ENCODE data around the gene SFTA2.

SFTA2 gene

DNA sequence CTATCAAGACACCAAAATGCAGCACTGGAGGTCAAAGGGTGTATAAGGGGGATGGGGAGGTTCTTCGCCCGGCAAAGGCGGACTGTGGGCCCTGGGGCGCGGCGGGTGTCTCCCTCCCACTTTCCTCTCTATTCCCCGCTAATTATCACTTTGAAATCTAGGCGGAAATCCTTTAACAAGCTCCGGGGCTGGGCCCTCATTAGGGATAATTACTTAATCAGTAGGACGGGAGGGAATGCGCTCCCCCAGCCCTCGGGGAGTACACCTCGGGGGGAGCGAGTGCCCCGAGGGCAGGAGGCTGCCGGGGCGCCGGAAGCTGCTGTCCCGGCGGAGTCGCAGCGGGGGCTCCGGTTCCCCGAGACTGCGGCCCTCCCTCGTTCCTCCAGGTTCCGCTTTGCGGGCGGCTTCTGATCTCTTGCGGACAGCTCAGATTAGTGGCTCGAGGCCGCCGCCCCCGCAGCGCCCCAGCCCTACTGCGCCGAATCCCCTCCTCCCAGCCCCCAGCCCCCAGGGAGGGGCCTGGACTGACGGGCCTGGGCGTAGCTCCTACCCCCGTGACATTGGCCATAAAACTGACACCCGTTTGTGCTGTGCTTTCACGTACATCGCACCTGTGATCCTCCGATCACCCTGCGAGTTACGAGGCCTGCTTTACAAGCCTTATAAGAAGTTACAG lies 23.5 kb upstream of the SFTA2 start:
- H3K4me1 Mint-ChIP-seq = peaks cover 22 to 31% of the 10 kb centered on the region in 2 donors
- H3K27me3 Mint-ChIP-seq = peaks cover 41 to 44% of the 10 kb centered on the region in 2 donors
- peak overlapping the region; percentile 80 to 85 for H3K4me3 Mint-ChIP-seq
- peak; percentile 80 for DNase-seq
- ATAC-seq (replicated peaks) = peak; percentile 93 to 96
- H3K36me3 Mint-ChIP-seq = peaks cover 3 to 13% of the 10 kb centered on the region in 2 donors
- H3K9me3 Mint-ChIP-seq = peaks cover 10 to 11% of the 10 kb centered on the region in 2 donors
- H3K27ac Mint-ChIP-seq = peak overlapping the region; percentile 88

DNA sequence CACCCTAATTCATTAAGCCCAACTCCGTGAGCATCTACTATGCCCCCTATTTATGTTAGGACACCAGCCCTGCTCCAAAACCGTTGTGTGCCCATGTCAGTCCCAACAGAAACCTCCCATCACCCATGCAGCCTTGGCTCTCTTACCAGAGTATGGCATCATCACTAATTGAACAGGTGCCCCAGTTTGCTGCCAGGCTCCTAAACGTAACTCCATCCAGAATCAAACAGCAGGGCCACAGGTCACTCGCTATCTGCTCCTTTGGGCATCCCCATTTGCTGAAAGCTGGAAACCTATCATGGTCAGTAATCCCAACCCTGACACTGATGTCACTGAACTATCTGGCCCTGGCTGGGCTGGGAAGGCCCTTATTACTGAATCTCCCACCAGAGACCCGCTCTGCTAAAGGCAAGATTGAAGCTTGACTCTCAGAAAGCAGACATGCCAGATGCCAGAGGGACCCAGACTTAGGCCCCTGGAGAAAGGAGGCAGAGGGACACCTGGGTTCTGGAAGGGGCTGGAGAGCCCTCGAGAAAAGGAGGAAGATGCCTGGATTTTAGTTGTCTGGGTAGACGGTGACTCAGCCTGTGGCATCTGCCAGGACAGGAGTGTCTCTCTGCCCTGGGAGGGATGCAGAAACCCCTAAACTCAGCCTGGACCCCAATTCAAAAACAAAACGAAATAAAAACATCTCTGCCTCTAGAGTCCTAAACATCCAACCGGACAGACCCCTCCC lies 22.8 kb upstream of the SFTA2 start:
- no peak for DNase-seq
- H3K36me3 Mint-ChIP-seq = peaks cover 7 to 21% of the 10 kb centered on the region in 2 donors
- H3K27me3 Mint-ChIP-seq = peaks cover 48 to 50% of the 10 kb centered on the region in 2 donors
- H3K4me1 Mint-ChIP-seq = peaks cover 22 to 31% of the 10 kb centered on the region in 2 donors
- H3K4me3 Mint-ChIP-seq = peak overlapping the region; percentile 80 to 85
- H3K27ac Mint-ChIP-seq = peak overlapping the region; percentile 88
- ATAC-seq (replicated peaks) = no peak
- peaks cover 14 to 16% of the 10 kb centered on the region in 2 donors for H3K9me3 Mint-ChIP-seq

DNA sequence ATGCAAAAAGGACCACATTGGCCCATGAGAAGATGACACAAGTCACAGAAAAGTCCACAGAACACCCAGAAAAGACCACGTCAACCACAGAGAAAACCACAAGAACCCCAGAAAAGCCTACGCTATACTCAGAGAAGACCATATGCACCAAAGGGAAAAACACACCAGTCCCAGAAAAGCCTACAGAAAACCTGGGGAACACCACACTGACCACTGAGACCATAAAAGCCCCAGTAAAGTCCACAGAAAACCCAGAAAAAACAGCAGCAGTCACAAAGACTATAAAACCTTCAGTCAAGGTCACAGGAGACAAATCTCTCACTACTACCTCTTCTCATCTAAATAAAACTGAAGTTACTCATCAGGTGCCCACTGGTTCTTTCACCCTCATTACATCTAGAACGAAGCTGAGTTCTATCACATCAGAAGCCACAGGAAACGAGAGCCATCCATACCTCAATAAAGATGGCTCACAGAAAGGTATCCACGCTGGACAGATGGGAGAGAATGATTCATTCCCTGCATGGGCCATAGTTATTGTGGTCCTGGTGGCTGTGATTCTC lies 20.0 kb upstream of the SFTA2 start:
- peak overlapping the region; percentile 82 for H3K27ac Mint-ChIP-seq

DNA sequence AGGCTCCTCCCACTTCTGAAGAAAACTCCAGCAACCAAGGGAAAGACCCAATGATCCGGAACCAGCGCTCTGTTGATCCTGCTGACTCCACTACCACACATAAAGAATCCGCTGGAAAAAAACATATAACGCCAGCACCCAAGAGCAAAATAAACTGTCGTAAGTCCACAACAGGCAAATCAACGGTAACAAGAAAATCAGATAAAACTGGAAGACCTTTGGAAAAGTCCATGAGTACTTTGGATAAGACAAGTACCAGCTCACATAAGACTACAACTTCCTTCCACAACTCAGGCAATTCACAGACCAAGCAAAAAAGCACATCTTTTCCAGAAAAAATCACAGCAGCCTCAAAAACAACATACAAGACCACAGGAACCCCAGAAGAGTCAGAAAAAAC lies 16.8 kb upstream of the SFTA2 start:
- ATAC-seq (replicated peaks) (no peak), DNase-seq (no peak)
- H3K9me3 Mint-ChIP-seq = peaks cover 20 to 21% of the 10 kb centered on the region in 2 donors
- peaks cover 15 to 33% of the 10 kb centered on the region in 2 donors for H3K36me3 Mint-ChIP-seq
- no peak overlapping the region for H3K27ac Mint-ChIP-seq
- H3K4me3 Mint-ChIP-seq = no peak overlapping the region
- peaks cover 62 to 72% of the 10 kb centered on the region in 2 donors for H3K27me3 Mint-ChIP-seq
- peaks cover 13 to 16% of the 10 kb centered on the region in 2 donors for H3K4me1 Mint-ChIP-seq

More for the DNA sequence above, 20.0 kb upstream of the SFTA2 start:
- peak in 1 of 2 donors; percentile 35 for ATAC-seq (replicated peaks)
- H3K27me3 Mint-ChIP-seq = peaks cover 59 to 61% of the 10 kb centered on the region in 2 donors
- H3K4me3 Mint-ChIP-seq = peak overlapping the region in 1 of 2 donors; percentile 55
- DNase-seq = peak; percentile 10
- H3K9me3 Mint-ChIP-seq = peaks cover 20 to 21% of the 10 kb centered on the region in 2 donors
- peaks cover 22 to 31% of the 10 kb centered on the region in 2 donors for H3K4me1 Mint-ChIP-seq
- H3K36me3 Mint-ChIP-seq = peaks cover 15 to 33% of the 10 kb centered on the region in 2 donors

DNA sequence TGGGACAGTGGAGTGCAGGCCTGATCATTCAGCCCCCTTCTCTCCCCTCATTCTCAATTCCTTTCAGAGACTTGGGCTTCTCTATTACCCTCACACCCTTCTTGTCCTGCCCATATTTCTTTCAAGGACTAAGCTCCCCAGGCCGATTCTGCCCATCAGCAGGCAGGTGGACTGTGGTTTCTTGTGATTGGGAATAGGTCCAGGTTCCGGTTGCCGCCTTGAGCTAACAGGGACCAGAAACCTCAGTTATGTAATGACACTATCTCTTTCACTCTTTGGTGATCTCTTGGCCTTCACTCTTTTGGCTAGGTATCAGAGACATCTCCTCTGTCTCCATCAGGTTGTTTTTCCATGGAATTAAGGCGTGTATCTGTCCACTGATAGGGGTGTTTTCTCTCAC lies 15.3 kb upstream of the SFTA2 start:
- Mint-ChIP-seq H3K4me3 (no peak overlapping the region), H3K27me3 (peaks cover 66 to 78% of the 10 kb centered on the region in 2 donors), H3K4me1 (peaks cover 10% of the 10 kb centered on the region in 2 donors)

DNA sequence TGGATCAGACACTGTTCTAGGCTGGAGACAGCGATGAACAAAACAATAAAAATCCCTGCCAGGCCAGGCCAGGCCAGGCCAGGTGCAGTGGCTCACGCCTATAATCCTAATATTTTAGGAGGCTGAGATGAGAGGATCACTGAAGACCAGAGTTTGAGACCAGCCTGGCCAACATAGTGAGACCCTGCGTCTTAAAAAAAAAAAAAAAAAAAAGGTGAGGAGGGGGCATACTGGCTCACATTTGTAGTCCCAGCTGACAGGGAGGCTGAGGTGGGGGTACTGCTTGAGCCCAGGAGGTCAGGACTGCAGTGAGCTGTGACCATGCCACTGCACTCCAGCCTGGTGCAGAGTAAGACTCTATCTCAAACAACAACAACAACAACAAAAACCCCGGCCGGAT lies 13.3 kb upstream of the SFTA2 start:
- H3K27me3 Mint-ChIP-seq = peaks cover 64 to 78% of the 10 kb centered on the region in 2 donors
- DNase-seq (no peak), ATAC-seq (replicated peaks) (no peak)
- peaks cover 9% of the 10 kb centered on the region in 2 donors for H3K9me3 Mint-ChIP-seq
- no peak overlapping the region for H3K4me3 Mint-ChIP-seq
- H3K4me1 Mint-ChIP-seq = peaks cover 0 to 1% of the 10 kb centered on the region in 2 donors
- peaks cover 12 to 17% of the 10 kb centered on the region in 2 donors for H3K36me3 Mint-ChIP-seq
- H3K27ac Mint-ChIP-seq = no peak overlapping the region

More for the DNA sequence above, 15.3 kb upstream of the SFTA2 start:
- Mint-ChIP-seq H3K27ac (no peak overlapping the region), H3K9me3 (peaks cover 20 to 21% of the 10 kb centered on the region in 2 donors), H3K36me3 (peaks cover 15 to 33% of the 10 kb centered on the region in 2 donors)
- ATAC-seq (replicated peaks) (no peak), DNase-seq (no peak)

- peaks cover 57 to 73% of the 10 kb centered on the region in 2 donors for H3K27me3 Mint-ChIP-seq
- H3K27ac Mint-ChIP-seq = no peak overlapping the region
- H3K9me3 Mint-ChIP-seq = peaks cover 0 to under 1% of the 10 kb centered on the region in 2 donors
- no peak for ATAC-seq (replicated peaks)
- H3K4me3 Mint-ChIP-seq = no peak overlapping the region
- no peak for DNase-seq
- peaks cover 0 to 5% of the 10 kb centered on the region in 2 donors for H3K4me1 Mint-ChIP-seq
- H3K36me3 Mint-ChIP-seq = peaks cover 6% of the 10 kb centered on the region in 2 donors
These were observed 12.1 kb upstream of the SFTA2 start for GRCh38 chr6:30944051-30944450.

DNA sequence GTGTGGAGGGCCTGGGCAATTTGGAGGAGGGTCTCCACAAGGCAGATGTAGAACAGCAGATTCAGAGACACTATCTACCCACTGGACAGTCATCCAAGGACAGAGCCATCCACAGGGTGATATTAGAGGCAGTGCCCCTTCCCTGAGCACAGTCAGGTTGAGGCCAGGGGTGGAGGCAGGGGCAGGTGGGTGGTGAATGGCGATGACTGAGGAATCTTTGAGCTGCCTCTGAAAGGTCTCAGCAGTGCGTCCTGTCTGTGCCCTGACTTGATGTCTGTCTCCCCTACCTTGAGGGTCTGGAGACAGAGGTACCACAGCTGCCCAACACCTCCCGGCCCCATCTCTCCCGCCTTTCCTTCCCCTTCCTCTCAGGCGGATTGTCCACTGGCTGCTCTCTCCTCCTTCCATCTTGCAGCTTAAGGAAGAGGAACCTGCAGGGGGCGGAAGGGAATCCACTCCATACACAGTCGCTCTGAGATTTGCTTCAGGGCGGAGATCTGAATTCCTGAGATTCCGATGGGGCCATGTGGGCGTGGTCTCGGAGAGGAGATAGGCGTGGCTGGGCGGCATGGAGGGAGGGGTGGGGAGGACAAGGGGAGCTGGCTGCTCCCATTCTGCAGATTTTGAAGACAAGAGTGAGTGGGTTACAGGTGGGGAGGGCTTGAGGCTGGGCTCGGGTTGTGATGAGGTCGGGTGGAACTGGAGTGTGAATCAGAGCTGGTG lies 10.5 kb upstream of the SFTA2 start:
- no peak for DNase-seq
- H3K27me3 Mint-ChIP-seq = peaks cover 54 to 71% of the 10 kb centered on the region in 2 donors

GRCh38 chr6:30940361-30940986 lies 8.5 kb upstream of the SFTA2 start, which contains the start of gene MUCL3:
Gene MUCL3 (plus strand): TSS chr6:30940973. CDS start chr6:30941000, 27 bp downstream.
- ATAC-seq (replicated peaks) = no peak
- Mint-ChIP-seq H3K27ac (no peak within 1 kb of the TSS), H3K9me3 (no peaks in the 10 kb centered on the region), H3K36me3 (no peaks in the 10 kb centered on the region), H3K4me3 (no peak within 1 kb of the TSS), H3K27me3 (peaks cover 66 to 84% of the 10 kb centered on the region in 2 donors), H3K4me1 (peaks cover 0 to 5% of the 10 kb centered on the region in 2 donors)
- no peak for DNase-seq

More for the DNA sequence above, 10.5 kb upstream of the SFTA2 start:
- Mint-ChIP-seq H3K9me3 (no peaks in the 10 kb centered on the region), H3K4me1 (peaks cover 0 to 5% of the 10 kb centered on the region in 2 donors), H3K27ac (no peak overlapping the region), H3K4me3 (no peak overlapping the region), H3K36me3 (no peaks in the 10 kb centered on the region)
- ATAC-seq (replicated peaks) = no peak

DNA sequence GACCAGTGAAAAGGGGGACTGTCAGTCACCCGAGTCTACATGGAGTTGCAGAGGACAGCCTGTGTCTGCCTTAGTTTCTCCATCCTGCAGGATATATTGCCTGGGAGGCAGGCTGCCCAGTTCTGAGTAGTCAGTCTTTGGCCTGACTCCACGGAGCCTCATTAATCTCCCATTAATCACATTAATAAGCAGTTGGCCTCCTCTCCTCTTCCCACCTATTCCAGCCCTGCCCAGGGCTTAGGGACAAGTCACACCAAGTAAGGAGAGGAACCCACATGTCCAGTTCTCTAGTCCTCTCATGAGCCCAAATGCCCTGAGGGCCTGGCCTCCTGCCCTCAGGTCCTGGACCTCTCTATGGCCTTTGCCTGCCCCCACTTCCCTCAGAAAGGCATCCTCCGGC lies 7.5 kb upstream of the SFTA2 start:
- Mint-ChIP-seq H3K9me3 (no peaks in the 10 kb centered on the region), H3K27ac (no peak overlapping the region), H3K36me3 (no peaks in the 10 kb centered on the region), H3K4me3 (no peak overlapping the region), H3K27me3 (peaks cover 74 to 88% of the 10 kb centered on the region in 2 donors), H3K4me1 (peaks cover 0 to 5% of the 10 kb centered on the region in 2 donors)
- DNase-seq (no peak), ATAC-seq (replicated peaks) (no peak)

- ATAC-seq (replicated peaks) (no peak), DNase-seq (no peak)
- H3K27ac Mint-ChIP-seq = no peak overlapping the region
- H3K4me1 Mint-ChIP-seq = peaks cover 0 to 5% of the 10 kb centered on the region in 2 donors
- H3K9me3 Mint-ChIP-seq = no peaks in the 10 kb centered on the region
- H3K27me3 Mint-ChIP-seq = peaks cover 68 to 81% of the 10 kb centered on the region in 2 donors
- no peaks in the 10 kb centered on the region for H3K36me3 Mint-ChIP-seq
- no peak overlapping the region for H3K4me3 Mint-ChIP-seq
These were observed 6.8 kb upstream of the SFTA2 start for GRCh38 chr6:30938730-30939129.

- DNase-seq (no peak), ATAC-seq (replicated peaks) (no peak)
- H3K4me1 Mint-ChIP-seq = peaks cover 0 to 4% of the 10 kb centered on the region in 2 donors
- no peaks in the 10 kb centered on the region for H3K36me3 Mint-ChIP-seq
- H3K27me3 Mint-ChIP-seq = peaks cover 60 to 73% of the 10 kb centered on the region in 2 donors
- no peak overlapping the region for H3K4me3 Mint-ChIP-seq
- H3K27ac Mint-ChIP-seq = no peak overlapping the region
- no peaks in the 10 kb centered on the region for H3K9me3 Mint-ChIP-seq
These were observed 5.3 kb upstream of the SFTA2 start for GRCh38 chr6:30937265-30937664.

- peaks cover 43 to 61% of the 10 kb centered on the region in 2 donors for H3K27me3 Mint-ChIP-seq
- no peaks in the 10 kb centered on the region for H3K36me3 Mint-ChIP-seq
- DNase-seq (no peak), ATAC-seq (replicated peaks) (no peak)
- H3K27ac Mint-ChIP-seq = no peak overlapping the region
- H3K4me1 Mint-ChIP-seq = peaks cover 0 to 4% of the 10 kb centered on the region in 2 donors
- no peak overlapping the region for H3K4me3 Mint-ChIP-seq
- no peaks in the 10 kb centered on the region for H3K9me3 Mint-ChIP-seq
These were observed 3.0 kb upstream of the SFTA2 start for GRCh38 chr6:30935018-30935417.

Data from stimulated activated naive B cell treated with anti-CD40 and anti-IgM and Interleukin-4, amounts not matched to agents 10 μg/mL and 1 μg/mL and 100 μg/mL, for 72 hours (primary cell).